Type B pancreatic cell (in vitro differentiated cells): ENCODE results near the gene OGFR. TPM values are rescaled to one million over a fixed set of nuclear protein-coding genes. Genes with fewer than 3 reads are reported as not detected.
"Not testable (repeated sequence)": the region's sequence is repeated elsewhere in the genome, so short reads cannot be mapped to it uniquely, and the experiment has no call there.

Source experiments
- DNase-seq: peaks from one replicate; pipeline ENCODE4 v3.0.0; 2021; ENCODE audit warnings: mixed read lengths; ENCODE audit not compliant: unreplicated experiment; ENCODE audit errors: extremely low spot score
- H3K27ac Mint-ChIP-seq: 2 replicates; pipeline ENCODE4 v1.8.0; 2021; ENCODE audit warnings: mild to moderate bottlenecking, mixed read lengths
- H3K27me3 Mint-ChIP-seq: 2 replicates; pipeline ENCODE4 v1.8.0; 2021; ENCODE audit warnings: mixed read lengths
- H3K36me3 Mint-ChIP-seq: 2 replicates; pipeline ENCODE4 v1.8.0; 2021; ENCODE audit warnings: mixed read lengths
- H3K4me1 Mint-ChIP-seq: one replicate; pipeline ENCODE4 v1.8.0; 2021; ENCODE audit warnings: mixed read lengths; ENCODE audit not compliant: unreplicated experiment
- H3K4me3 Mint-ChIP-seq: 2 replicates; pipeline ENCODE4 v1.8.0; 2021; ENCODE audit warnings: mild to moderate bottlenecking, mixed read lengths
- H3K9me3 Mint-ChIP-seq: 2 replicates; pipeline ENCODE4 v1.8.0; 2021; ENCODE audit warnings: mixed read lengths
- CTCF ChIP-seq: fragments of 200-600 bp; sonication (generic); conservative IDR thresholded peaks from 2 replicates; pipeline ENCODE4 v1.5.0; 2021; ENCODE audit warnings: antibody characterized with exemption, mild to moderate bottlenecking
- total RNA-seq: library from RNA; stranded (reverse); gene quantifications from 2 replicates; pipeline ENCODE4 v1.2.1, GENCODE V29; 2021; ENCODE audit warnings: low replicate concordance

Gene OGFR
- total RNA-seq, 1 donor from 2014 or later, result 42.8 TPM

GRCh38 chr20:62844182-62844581 is 39.5 kb downstream of the OGFR start:
- Mint-ChIP-seq H3K27ac (no peak overlapping the region), H3K4me1 (peaks cover 17% of the 10 kb centered on the region), H3K27me3 (no peaks in the 10 kb centered on the region), H3K4me3 (no peak overlapping the region), H3K9me3 (no peaks in the 10 kb centered on the region), H3K36me3 (peaks cover 4% of the 10 kb centered on the region)
- no peak for TF ChIP-seq CTCF
- DNase-seq, result no peak

GRCh38 chr20:62845416-62846160 is 41.0 kb downstream of the OGFR start:
- H3K36me3 Mint-ChIP-seq, result peaks cover 9% of the 10 kb centered on the region
- no peak overlapping the region for H3K27ac Mint-ChIP-seq

GRCh38 chr20:62846166-62846890 is 41.7 kb downstream of the OGFR start:
- Mint-ChIP-seq H3K36me3 (peaks cover 5% of the 10 kb centered on the region), H3K27me3 (no peaks in the 10 kb centered on the region), H3K9me3 (no peaks in the 10 kb centered on the region), H3K27ac (no peak overlapping the region), H3K4me1 (peaks cover 13% of the 10 kb centered on the region), H3K4me3 (no peak overlapping the region)
- DNase-seq, result no peak
- TF ChIP-seq CTCF, result no peak

More at GRCh38 chr20:62845416-62846160, 41.0 kb downstream of the OGFR start:
- Mint-ChIP-seq H3K4me3 (no peak overlapping the region), H3K4me1 (peaks cover 17% of the 10 kb centered on the region), H3K9me3 (no peaks in the 10 kb centered on the region), H3K27me3 (no peaks in the 10 kb centered on the region)
- DNase-seq, result no peak
- TF ChIP-seq CTCF, result no peak

GRCh38 chr20:62848917-62849316 is 44.3 kb downstream of the OGFR start:
- H3K4me3 Mint-ChIP-seq, DNase-seq, H3K4me1 Mint-ChIP-seq, H3K27ac Mint-ChIP-seq, H3K36me3 Mint-ChIP-seq, H3K27me3 Mint-ChIP-seq, H3K9me3 Mint-ChIP-seq: not testable (repeated sequence)

- H3K27ac Mint-ChIP-seq, result no peak overlapping the region
- TF ChIP-seq CTCF, result no peak
- H3K4me1 Mint-ChIP-seq, result peaks cover 8% of the 10 kb centered on the region
- H3K27me3 Mint-ChIP-seq, result no peaks in the 10 kb centered on the region
- peaks cover 8% of the 10 kb centered on the region for H3K36me3 Mint-ChIP-seq
- no peaks in the 10 kb centered on the region for H3K9me3 Mint-ChIP-seq
- H3K4me3 Mint-ChIP-seq, result no peak overlapping the region
- DNase-seq, result no peak
Observed at GRCh38 chr20:62849431-62849830, 44.8 kb downstream of the OGFR start.

- Mint-ChIP-seq H3K4me1 (peaks cover 8% of the 10 kb centered on the region), H3K4me3 (no peak overlapping the region), H3K27ac (peak overlapping the region; percentile 47), H3K27me3 (no peaks in the 10 kb centered on the region), H3K36me3 (peaks cover 11% of the 10 kb centered on the region), H3K9me3 (no peaks in the 10 kb centered on the region)
- no peak for TF ChIP-seq CTCF
- no peak for DNase-seq
Observed at GRCh38 chr20:62850333-62850974, 45.8 kb downstream of the OGFR start.
